Islet of Langerhans (tissue), 1 donor: ENCODE measurements around the gene PLAAT4.
"Not testable (repeated sequence)": the region's sequence is repeated elsewhere in the genome, so short reads cannot be mapped to it uniquely, and the experiment has no call there.

Experiments used
- FAIRE-seq: peaks from one replicate; lab custom pipeline; 2011; peaks lifted over from hg19 to GRCh38; lab: Jason Lieb, UNC

The PLAAT4 gene

DNA sequence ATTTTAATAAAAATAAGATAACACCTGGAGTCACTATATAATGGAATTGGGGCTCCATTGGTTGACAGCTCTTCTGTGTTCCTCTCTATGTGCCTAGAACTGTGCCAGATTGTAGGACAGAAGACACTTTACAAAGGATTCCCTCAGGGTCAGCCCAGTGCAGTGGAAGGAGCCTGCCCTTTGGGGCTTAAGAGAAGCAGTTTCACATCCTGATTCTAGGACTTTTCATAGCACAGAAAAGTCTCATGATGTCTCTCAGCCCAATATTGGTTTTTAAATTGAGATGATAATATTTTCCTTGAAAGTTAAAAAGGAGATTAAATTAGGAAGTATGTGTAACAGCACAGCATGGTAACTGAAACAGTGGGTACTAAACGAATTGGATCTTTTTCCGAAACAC is 7.1 kb downstream of the PLAAT4 start:
- FAIRE-seq: no peak

DNA sequence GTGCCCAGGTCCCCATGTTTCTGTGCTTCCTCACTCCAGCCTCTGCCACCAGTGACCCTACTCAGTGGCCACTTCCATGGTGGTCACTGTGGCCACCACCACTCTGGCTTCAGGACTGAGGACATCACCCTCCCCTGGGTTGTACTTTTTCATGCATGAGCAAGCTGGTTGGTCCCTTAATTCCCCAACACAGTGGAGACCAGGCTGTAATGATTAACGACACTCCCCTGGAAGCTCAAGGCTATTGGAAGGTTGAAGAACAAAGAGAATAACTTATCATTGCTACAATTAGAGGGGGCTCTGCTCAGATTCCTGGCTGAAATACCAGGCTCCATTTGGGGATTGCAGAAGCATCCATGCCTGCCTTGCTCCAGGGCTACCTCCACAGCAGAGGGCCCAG is 10.5 kb downstream of the PLAAT4 start:
- FAIRE-seq: no peak

DNA sequence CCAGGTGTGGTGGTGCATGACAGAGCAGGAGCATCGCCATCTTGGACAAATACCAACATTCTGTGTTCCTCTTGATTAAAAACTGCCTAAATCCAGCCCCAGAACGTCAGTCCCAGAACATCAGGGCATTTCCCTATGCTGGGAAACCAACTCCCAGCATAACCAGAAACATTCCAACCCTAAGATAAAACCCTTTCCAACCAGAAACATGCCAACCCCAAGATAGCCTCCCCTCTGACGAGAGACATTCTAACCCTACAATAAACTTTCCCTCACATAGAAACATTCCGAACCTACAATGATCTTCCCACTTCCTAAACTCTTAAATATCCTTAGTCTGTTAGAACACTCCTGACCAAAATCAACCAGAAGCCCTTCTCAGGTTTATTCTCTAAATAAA is 11.6 kb downstream of the PLAAT4 start:
- no peak for FAIRE-seq

DNA sequence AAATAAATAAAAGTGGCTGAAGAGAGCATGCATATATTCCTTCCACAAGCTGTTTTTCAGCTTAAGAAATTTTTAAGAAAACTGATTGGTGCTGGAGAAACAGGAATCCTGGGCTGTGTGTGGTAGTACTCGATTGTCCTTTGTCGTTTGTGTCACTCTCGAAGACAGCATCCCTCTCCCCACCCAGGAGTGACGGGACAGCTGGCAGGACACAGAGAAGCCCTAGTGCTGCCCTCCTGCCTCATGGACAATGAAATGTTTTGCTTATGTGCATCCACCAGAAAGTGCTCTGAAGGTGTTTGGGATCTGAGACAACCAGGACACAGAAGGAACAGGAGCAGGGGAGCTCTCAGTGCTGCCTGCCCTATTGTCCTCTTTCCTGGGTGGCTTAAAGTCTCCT is 12.8 kb downstream of the PLAAT4 start:
- FAIRE-seq: no peak

DNA sequence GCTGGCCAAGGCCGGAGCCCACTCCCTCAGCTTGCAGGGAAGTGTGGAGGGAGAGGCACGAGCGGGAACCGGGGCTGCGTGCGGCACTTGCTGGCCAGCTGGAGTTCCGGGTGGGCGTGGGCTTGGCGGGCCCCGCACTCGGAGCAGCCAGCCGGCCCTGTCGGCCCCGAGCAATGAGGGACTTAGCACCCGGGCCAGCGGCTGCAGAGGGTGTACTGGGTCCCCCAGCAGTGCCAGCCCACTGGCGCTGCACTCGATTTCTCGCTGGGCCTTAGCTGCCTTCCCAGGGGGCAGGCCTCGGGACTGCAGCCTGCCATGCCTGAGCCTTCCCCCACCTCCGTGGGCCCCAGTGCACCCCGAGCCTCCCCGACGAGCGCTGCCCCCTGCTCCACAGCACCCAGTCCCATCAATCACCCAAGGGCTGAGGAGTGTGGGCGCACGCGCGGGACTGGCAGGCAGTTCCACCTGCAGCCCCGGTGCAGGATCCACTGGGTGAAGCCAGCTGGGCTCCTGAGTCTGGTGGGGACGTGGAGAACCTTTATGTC is 13.6 kb downstream of the PLAAT4 start:
- FAIRE-seq: not testable (repeated sequence)

DNA sequence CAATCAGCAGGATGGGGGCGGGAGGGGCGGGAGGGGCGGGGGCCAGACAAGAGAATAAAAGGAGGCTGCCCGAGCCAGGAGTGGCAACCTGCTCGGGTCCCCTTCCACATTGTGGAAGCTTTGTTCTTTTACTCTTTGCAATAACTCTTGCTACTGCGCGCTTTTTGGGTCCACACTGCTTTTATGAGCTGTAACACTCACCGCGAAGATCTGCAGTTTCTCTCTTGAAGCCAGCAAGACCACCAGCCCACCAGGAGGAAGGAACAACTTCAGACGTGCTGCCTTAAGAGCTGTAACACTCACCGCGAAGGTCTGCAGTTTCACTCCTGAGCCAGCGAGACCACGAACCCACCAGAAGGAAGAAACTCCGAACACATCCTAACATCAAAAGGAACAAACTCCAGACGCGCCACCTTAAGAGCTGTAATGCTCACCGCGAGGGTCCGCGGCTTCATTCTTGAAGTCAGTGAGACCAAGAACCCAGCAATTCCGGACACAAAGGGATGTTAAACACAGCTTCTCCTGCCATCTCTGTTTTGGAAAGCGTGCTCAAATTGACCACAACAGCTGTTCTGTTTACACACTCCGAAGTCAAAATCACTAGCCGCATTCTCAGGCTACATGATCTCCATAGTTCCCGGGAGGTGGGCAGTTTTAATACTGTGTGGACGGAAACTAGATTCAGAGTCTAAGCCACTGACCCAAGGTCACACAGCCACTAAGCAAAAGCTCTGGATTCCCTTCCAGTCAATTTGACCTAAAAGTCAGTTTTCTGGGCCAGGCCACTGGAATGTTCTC is 14.7 kb downstream of the PLAAT4 start:
- FAIRE-seq: no peak

DNA sequence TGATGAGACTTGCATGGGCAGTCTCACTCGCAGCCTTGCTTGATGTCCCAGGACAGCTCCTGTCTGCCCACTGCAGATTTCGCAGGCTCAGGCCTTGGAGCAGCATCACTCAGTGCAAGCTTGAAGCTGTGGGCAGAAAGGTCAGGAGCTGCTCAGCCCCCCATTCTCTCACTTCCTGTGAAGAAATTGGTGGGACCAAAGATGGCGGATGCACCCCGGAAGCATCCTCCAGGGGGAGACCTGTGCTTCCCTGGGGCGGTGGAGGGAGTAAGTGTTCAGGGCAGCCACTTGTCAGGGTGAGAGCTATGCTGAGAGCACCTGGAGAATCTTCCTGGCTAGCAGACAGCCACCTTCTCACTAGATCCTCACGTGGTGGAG is 15.3 kb downstream of the PLAAT4 start:
- no peak for FAIRE-seq

DNA sequence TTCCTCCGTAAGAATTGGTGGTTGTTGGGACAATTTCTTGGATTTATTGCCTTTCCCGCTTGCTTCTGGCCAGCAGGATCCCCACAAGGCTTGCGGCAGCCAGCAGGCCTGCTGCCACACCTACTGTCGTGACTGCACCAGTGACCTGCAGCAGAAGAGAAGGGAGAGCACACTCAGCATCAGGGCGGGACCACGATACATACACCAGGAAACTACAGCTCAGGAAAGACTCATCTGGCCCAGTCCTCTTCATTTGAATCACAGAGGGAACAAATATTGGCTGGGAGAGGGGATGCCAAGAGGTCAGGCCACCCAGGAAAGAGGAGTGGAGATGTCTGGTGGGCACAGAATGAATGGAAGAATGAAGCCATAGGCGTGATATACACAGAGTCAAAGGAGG is 16.3 kb downstream of the PLAAT4 start:
- FAIRE-seq: no peak

DNA sequence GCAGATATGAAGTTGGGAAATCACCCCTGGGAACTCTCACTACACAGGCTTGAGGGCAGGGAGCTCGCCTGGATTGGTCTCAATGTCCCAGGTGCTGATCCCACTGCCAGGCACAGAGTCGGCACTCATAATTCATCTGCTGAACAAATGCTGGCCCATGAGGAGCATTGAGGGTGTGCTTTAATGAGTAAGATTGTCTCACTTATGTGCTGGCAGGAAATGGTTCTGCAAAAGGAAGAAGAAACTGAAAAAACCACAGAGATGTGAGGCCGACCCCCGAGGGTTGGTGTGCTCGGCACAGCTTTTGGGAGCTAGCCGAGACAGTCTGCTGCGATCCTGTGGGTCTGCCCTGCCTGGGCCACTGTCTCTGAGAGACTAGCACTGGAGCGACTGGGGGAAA is 17.2 kb downstream of the PLAAT4 start:
- no peak for FAIRE-seq

DNA sequence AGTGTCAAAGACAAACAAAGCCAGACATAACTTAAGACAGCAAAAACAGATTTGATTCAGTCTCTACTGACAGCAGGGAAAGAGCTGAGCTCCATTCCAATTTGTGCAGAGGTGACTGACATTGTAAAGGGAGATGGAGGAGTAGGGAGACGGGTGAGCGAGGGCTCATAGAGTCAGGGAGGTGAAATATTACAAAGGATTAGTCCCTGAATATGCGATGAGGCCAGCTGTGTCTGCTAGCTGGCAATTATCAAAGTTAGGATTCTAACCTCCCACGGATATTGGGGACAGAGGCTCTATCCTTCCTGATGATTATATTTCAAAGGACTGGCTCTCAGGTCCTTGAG is 18.2 kb downstream of the PLAAT4 start:
- FAIRE-seq: no peak

DNA sequence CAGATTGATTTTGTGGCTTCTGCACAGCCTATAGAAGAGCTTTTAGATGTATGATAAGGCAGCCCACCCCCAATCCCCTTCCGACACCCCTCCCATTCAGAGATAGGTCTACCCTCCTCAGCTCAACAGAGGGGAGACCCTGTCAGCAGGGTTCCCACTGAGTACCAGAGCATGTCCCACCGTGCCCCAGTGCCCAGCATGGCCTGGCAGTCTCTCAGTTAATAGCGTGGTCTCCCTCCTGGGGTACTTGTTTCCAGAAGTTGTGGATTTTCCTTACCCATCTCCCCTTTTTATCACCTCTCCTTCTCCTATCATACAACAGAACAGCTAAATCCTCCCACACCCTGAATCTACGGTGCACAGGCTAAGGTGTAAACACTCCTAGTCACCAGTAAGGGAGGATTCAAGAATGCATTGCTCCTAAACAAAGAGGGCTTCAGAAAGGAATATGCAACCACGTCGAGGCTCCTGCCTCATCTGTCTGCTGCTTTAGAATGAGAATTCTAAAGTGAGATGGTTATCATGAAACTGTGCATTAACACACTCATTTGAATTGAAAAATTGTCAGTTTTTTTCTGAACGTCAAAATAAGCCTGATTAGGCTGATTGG is 19.9 kb downstream of the PLAAT4 start:
- no peak for FAIRE-seq

DNA sequence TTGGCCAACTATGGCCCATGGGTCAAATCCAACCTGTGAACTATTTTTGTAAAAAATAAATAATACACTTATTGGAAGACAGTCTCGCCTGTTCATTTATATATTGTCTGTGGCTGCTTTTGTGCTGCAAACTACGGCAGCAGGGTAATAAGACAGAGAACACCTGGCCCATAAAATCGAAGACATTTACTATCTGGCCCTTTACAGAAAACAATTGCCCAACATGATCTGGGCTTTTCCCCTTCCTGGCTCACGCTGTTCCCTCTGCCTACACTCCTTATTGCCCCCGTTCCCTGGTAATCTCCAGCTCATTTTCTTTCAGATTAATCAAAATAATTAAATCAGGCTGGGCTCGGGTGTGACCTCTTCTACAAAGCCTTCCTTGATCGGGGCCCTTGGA is 21.0 kb downstream of the PLAAT4 start:
- no peak for FAIRE-seq

DNA sequence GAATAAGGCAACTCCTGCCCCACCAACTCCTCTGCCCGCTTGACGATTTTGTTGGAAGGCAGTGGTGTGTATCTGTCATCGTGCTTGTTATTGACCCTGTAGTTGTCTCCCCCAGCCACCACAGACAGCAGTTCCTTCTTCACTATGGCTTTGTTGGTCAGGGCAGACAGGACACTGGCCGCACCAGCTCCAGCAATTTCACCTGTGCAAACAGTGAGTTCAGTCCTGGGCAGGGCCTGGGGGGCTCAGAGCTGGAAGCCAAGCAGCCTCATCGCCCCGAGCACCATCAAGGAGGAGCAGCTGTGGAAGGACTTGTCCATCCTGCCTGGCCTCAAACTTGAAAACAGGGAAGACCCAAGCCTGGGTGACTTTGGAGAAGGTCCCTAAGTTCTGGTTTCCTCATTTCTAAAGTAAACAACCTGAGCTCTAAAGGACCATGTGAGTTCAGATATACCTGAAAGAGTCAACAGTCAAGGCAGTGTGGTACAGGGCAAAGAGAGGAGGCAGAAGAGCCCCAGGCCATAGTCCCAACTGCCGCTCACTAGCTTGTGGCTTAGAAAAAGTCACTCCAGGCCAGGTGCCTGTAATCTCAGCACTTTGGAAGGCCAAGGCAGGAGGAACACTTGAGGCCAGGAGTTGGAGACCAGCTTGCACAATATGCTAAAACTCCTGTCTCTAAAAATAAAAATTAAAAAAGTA is 22.0 kb downstream of the PLAAT4 start:
- no peak for FAIRE-seq

DNA sequence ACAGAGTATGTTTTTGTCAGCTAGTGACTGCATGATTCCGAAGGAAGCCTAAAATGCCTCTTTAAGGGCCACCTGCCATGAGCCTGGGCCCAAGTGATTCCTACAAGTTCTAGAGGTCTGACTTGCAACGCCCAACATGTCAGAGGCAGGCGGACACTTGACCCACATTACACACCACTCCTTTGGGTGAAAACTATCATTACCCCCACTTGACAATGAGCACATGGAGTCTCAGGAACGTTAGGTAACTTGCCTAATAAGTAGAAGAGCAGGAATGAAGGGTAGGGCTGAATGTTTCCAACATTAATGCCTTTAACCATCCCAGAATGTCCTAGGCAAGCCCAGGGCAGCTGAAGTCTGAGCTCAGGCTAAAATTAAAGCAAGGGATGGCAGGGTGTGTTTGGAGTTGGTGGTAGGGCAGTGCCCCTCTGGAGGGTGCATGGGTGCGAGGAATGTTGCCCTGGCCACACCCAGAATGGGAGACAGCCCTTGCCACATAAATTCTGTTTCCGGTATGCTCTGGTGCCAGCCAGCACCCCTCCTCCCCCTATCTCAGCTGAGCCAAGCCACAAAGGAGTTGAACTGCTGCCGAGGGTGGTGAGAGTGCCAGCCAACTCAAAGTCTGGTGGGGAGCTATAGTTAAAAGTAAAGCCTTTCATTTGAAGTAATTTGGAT is 24.0 kb downstream of the PLAAT4 start:
- no peak for FAIRE-seq

DNA sequence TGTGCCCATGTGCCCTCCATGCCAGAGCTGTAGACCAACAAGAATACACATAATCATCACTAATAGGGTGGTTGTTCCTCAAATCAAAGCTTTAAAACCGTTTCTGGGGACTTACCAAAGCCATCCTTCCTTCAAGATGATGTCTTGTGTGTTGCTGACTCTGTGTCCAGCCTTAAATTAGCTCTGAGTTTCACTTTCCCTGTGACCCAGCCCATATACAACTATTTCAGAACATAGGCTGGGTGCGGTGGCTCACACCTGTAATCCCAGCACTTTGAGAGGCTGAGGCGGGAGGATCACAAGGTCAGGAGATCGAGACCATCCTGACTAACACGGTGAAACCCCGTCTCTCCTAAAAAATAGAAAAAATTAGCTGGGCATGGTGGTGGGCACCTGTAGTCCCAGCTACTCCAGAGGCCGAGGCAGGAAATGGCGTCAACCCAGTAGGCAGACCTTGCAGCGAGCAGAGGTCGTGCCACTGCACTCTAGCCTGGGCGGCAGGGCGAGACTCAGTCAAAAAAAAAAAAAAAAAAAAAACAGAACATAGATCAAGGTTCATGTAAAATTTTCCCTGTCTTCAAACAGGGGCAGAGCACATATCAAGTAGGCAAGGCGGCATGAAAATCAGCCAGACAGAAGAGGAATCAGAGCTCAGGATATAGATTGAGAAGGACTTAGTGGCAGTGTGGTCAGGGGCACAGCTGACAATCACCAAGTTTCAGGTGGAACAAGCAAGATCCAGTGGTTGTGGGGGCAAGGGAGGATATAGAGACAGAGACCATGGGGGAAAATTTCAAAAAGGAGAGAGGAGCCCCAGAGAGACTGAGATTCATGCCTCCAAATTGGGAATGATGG is 26.8 kb downstream of the PLAAT4 start, which contains the start of gene PLAAT2:
Gene PLAAT2, minus strand, starts transcription at position 179 of the 855 bp plus-strand sequence. Its CDS starts 55 bp downstream, at position 124.
- no peak for FAIRE-seq

DNA sequence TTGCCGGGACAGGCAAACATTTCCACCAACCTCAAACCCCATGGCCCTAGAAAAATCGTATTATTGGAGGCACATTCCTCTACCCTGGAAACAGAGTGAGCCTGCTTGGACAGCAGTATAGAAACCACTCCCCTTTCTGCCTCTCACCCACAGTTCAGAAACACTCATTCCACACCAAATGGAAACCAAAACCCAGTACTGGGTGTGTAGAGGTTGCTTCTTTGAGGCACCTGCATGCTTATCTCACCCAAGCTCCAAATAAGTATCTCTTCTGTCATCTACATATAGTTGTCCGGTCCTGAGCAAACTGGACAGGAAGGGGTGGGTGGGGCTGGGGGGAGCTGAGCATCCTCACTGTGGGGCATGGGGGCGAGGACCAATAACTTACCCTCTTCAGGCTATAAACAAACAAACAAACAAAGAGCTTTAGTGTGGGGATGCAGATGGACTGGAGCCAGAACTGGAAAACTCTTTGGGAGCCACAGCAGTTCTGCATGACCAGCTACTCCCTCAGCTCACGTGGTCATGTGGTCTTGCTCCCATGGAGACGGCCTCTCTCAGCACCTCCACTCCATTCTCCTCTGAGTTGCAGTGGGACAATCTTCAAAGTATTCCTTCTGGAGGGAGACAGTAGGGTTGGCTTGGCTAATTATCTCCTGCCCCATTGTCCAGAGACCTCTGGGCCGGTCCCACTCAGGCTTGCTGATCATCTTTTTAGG is 27.6 kb downstream of the PLAAT4 start:
- FAIRE-seq: no peak

DNA sequence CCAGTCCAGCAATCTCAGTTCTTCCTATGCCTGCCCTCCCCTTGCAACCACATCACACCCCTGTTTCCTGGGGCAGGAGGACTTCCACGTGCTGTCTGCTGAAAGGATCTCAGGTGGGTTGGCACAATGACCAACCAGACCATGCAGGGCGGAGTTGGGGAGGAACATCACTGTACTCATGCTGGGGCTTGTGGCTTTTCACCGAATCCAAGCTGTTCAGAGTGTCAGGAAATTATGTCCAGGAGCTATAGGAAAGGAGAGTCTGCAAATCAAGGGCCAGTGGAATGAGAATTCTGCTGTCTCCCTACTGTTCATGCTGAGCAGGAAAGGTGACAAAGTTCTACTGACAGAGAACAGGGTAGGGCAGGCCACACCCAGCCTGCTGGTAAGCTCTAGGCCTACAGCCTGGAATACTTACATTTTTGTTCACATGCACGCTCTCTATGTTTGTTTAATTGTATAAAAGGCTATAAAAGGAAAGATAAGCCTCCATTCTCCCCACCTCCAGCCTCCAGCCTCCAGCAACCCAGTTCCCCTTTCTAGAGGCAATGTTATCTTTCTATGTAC is 28.3 kb downstream of the PLAAT4 start:
- FAIRE-seq: no peak

DNA sequence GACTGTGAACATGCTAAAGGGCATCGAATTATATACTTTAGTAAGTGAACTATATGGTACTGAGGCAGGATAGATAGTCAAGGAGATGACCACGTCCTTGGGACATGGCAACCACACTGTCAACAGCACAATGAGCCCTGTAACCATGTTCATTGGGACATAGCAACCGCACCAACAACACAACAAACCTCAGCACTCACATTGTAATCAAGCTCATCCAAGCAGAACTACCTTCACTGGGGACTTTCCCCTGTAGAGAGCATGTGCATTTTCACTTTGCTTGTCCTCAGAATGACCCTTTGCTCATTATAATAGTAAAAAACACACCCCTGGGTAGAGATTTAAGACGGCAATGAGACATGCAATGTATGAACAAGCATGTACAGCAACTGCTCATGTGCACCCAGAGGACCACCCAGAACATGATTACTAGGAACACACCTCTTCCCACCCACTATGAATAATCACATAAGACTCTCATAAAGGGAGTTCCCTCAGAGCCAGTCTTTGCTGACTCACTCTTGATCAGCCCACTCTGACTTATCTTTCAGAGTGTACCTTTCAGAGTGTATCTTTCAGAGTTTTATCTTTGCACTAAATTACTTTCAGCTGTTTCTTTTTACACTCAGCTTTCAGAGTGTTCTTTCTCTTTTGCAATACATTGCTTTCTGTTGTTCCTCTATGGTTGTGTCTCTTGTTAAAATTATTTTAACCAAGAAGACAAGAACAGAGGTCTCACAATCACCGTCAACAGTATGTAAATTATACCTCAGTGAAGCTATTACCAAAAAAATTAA is 30.6 kb downstream of the PLAAT4 start:
- FAIRE-seq: no peak

DNA sequence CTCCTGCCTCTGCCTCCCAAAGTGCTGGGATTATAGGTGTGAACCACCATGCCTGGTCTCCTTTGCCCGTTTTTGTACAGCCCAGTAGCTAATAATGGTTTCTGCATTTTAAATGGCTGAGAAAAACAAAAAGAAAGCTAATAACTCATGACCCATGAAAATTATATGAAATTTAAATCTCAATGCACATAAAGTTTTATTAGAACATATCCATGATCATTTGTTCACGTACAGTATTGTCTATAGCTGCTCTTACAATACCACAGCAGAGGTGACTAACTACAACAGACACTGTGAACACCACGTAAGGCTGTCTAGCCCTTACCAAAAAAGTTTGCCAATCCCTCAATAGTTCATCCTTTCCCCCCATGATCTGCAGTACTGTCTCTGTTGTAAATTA is 33.0 kb downstream of the PLAAT4 start:
- FAIRE-seq: no peak
